SHP77 (cell line): Measurements from ENCODE around the gene NSL1.

Source experiments
- DNase-seq, 2 experiments: peaks; one replicate each; lab custom pipeline; 2025; lab: John Stamatoyannopoulos, UW

Gene NSL1

GRCh38 chr1:212703991-212704564 is 87.5 kb downstream of the NSL1 start:
- DNase-seq, result no peak

GRCh38 chr1:212702672-212703071 is 88.9 kb downstream of the NSL1 start:
- DNase-seq, result no peak

- DNase-seq, result no peak
Measured at GRCh38 chr1:212701910-212702309, 89.7 kb downstream of the NSL1 start.

GRCh38 chr1:212700892-212701819 is 90.4 kb downstream of the NSL1 start:
- no peak for DNase-seq

- DNase-seq, result no peak
Measured at GRCh38 chr1:212700223-212700891, 91.2 kb downstream of the NSL1 start.

GRCh38 chr1:212699625-212700222 is 91.9 kb downstream of the NSL1 start, which contains the start of gene BATF3:
Gene BATF3 (minus strand): TSS chr1:212699840. CDS start chr1:212699762, 78 bp downstream.
- DNase-seq, result no peak

GRCh38 chr1:212699104-212699624 is 92.4 kb downstream of the NSL1 start:
- DNase-seq, result peak; percentile 24 to 32

- no peak for DNase-seq
Measured at GRCh38 chr1:212698467-212699103, 93.0 kb downstream of the NSL1 start.

- DNase-seq, result no peak
Measured at GRCh38 chr1:212696721-212697331, 94.8 kb downstream of the NSL1 start.

- no peak for DNase-seq
Measured at GRCh38 chr1:212692774-212693644, 98.6 kb downstream of the NSL1 start.

GRCh38 chr1:212691561-212692071 is 100.0 kb downstream of the NSL1 start:
- DNase-seq, result no peak

- DNase-seq, result no peak
Measured at GRCh38 chr1:212690816-212691403, 100.7 kb downstream of the NSL1 start.

GRCh38 chr1:212689758-212690529 is 101.6 kb downstream of the NSL1 start:
- DNase-seq, result no peak

- no peak for DNase-seq
Measured at GRCh38 chr1:212689196-212689725, 102.3 kb downstream of the NSL1 start.

- no peak for DNase-seq
Measured at GRCh38 chr1:212688341-212689047, 103.1 kb downstream of the NSL1 start.

GRCh38 chr1:212687811-212688210 is 103.8 kb downstream of the NSL1 start:
- no peak for DNase-seq

- no peak for DNase-seq
Measured at GRCh38 chr1:212686591-212686990, 105.0 kb downstream of the NSL1 start.

- no peak for DNase-seq
Measured at GRCh38 chr1:212686069-212686468, 105.5 kb downstream of the NSL1 start.
